K562 (cell line): ENCODE measurements around the gene UCKL1. TPM values are rescaled to one million over a fixed set of nuclear protein-coding genes. Genes with fewer than 3 reads are reported as not detected.
"Not testable (repeated sequence)": the region's sequence is repeated elsewhere in the genome, so short reads cannot be mapped to it uniquely, and the experiment has no call there.

Experiments used
- ATAC-seq: fragments of 200-7000 bp; cut with Tn5 transposase; 3 replicates; pipeline ENCODE4 v1.9.1; 2020; ENCODE audit warnings: moderate library complexity
- BruUV-seq: library from RNA; stranded (reverse); fragments of 400-500 nt; replicated peaks from 2 replicates; lab custom pipeline; 2021; lab: Mats Ljungman, UMichigan
- CTCF ChIA-PET: fragments of 300-600 bp; formaldehyde crosslinking; extraction: SDS; loops from one replicate; lab custom pipeline; 2021; ENCODE audit warnings: low intra/inter-chr PET ratio; lab: Yijun Ruan, JAX
- POLR2A ChIA-PET: fragments of 300-600, 350-650 bp; sonication (Branson Sonifier 250); formaldehyde crosslinking; extraction: SDS; loops from one replicate; lab custom pipeline; 2021; ENCODE audit warnings: antibody characterized with exemption, inconsistent platforms; lab: Yijun Ruan, JAX
- DNase-seq, 4 experiments: peaks; one replicate each; pipeline versions ENCODE4 v3.0.0 to v3.0.0-alpha.2; 2011 to 2018; ENCODE audit warnings: low spot score in 3 of 4, mixed read lengths in 3 of 4; ENCODE audit errors: extremely low read depth in 1 of 4
- FAIRE-seq: peaks from 2 replicates; lab custom pipeline; 2011; peaks lifted over from hg19 to GRCh38; lab: Jason Lieb, UNC
- H2AFZ ChIP-seq: 2 replicates; pipeline ENCODE4 v1.6.0; 2011; ENCODE audit warnings: low read depth, low read length, control low read depth, inconsistent platforms
- H3K27ac ChIP-seq: fragments of 200-600 bp; 3 replicates; pipeline ENCODE4 v1.8.0; 2011; ENCODE audit warnings: low read depth, mild to moderate bottlenecking, control low read depth, inconsistent platforms, low read length, moderate library complexity, mixed read lengths; ENCODE audit errors: extremely low read depth
- H3K27me3 ChIP-seq, 2 experiments: fragments of 300-600 bp in 1 of 2; 2 replicates in 1 of 2; 3 replicates in 1 of 2; pipeline versions ENCODE4 v1.6.0 to v1.8.0; 2011; ENCODE audit warnings: inconsistent platforms in 2 of 2, low read length in 2 of 2, mild to moderate bottlenecking in 1 of 2, mixed read lengths in 1 of 2, moderate library complexity in 1 of 2; ENCODE audit not compliant: control insufficient read depth in 2 of 2, insufficient read depth in 2 of 2
- H3K36me3 ChIP-seq: fragments of 300-600 bp; 3 replicates; pipeline ENCODE4 v1.8.0; 2011; ENCODE audit warnings: mild to moderate bottlenecking, low read length, inconsistent platforms; ENCODE audit not compliant: control insufficient read depth, insufficient read depth
- H3K4me1 ChIP-seq, 2 experiments: fragments of 200-600 bp in 1 of 2; replicated peaks in 1 of 2; 2 replicates in 1 of 2; 3 replicates in 1 of 2; pipeline versions ENCODE4 v1.5.1 to v1.8.0; 2011; ENCODE audit warnings: inconsistent platforms in 2 of 2, low read length in 2 of 2, mild to moderate bottlenecking in 1 of 2, mixed read lengths in 1 of 2, moderate library complexity in 1 of 2; ENCODE audit not compliant: control insufficient read depth in 2 of 2, insufficient read depth in 2 of 2
- H3K4me2 ChIP-seq: 2 replicates; pipeline ENCODE4 v1.6.1; 2011; ENCODE audit warnings: low read length, control low read depth, inconsistent platforms, mixed read lengths; ENCODE audit not compliant: insufficient read depth
- H3K4me3 ChIP-seq: fragments of 200-600 bp; sonication (generic), shearing (Covaris generic); 2 replicates; pipeline ENCODE4 v1.5.1; 2016; ENCODE audit warnings: control low read depth, inconsistent platforms
- H3K79me2 ChIP-seq: fragments of 200-600 bp; 3 replicates; pipeline ENCODE4 v1.8.0; 2011; ENCODE audit warnings: low read length, inconsistent platforms; ENCODE audit not compliant: control insufficient read depth, insufficient read depth
- H3K9ac ChIP-seq, 2 experiments: 2 replicates each; pipeline versions ENCODE4 v1.6.0 to v1.6.1; 2011; ENCODE audit warnings: low read depth in 2 of 2, low read length in 2 of 2, control low read depth in 1 of 2, inconsistent platforms in 1 of 2, mild to moderate bottlenecking in 1 of 2, mixed read lengths in 1 of 2; ENCODE audit not compliant: insufficient read depth in 1 of 2
- H3K9me1 ChIP-seq: one replicate; pipeline ENCODE4 v1.6.0; 2011; ENCODE audit warnings: inconsistent platforms, mild to moderate bottlenecking, low read length, moderate library complexity; ENCODE audit not compliant: control insufficient read depth, insufficient read depth
- H3K9me3 ChIP-seq: replicated peaks from 2 replicates; pipeline ENCODE4 v1.5.1; 2011; ENCODE audit warnings: low read depth, low read length, inconsistent platforms; ENCODE audit not compliant: control insufficient read depth, insufficient read depth
- H4K20me1 ChIP-seq: replicated peaks from 2 replicates; pipeline ENCODE4 v1.6.1; 2011; ENCODE audit warnings: low read length, inconsistent platforms, mixed read lengths; ENCODE audit not compliant: control insufficient read depth, insufficient read depth
- CBX3 ChIP-seq, 2 experiments: IDR thresholded peaks; 1 replicate in 1 of 2; 2 replicates in 1 of 2; pipeline ENCODE4 v1.6.1; 2012; ENCODE audit warnings: inconsistent platforms in 2 of 2, low read length in 2 of 2, borderline replicate concordance in 1 of 2, control low read depth in 1 of 2
- CBX5 ChIP-seq: IDR thresholded peaks from 2 replicates; pipeline ENCODE4 v1.6.1; 2014; ENCODE audit warnings: low read depth, borderline replicate concordance
- ESRRA ChIP-seq: fragments of 450-650 bp; IDR thresholded peaks from 2 replicates; pipeline ENCODE4 v1.6.1; 2014; ENCODE audit warnings: low read depth, mild to moderate bottlenecking, moderate library complexity, borderline replicate concordance
- NR2C1 ChIP-seq, 2 experiments: fragments of 450-650 bp; IDR thresholded peaks; 2 replicates each; pipeline ENCODE4 v1.6.1; 2017; ENCODE audit warnings: mild to moderate bottlenecking in 2 of 2, antibody characterized with exemption in 1 of 2, inconsistent platforms in 1 of 2, missing compliant biosample characterization in 1 of 2, missing genetic modification characterization in 1 of 2
- SOX6 ChIP-seq: fragments of 450-650 bp; IDR thresholded peaks from 2 replicates; pipeline ENCODE4 v1.6.1; 2014; ENCODE audit warnings: mild to moderate bottlenecking
- TEAD1 ChIP-seq, 2 experiments: fragments of 450-650 bp in 1 of 2; sonication (generic) in 1 of 2; formaldehyde crosslinking; IDR thresholded peaks; 2 replicates each; pipeline versions ENCODE4 v1.4.0 to v1.8.0; 2020 to 2022; ENCODE audit warnings: mild to moderate bottlenecking in 2 of 2, missing genetic modification reagents in 1 of 2
- TRIM24 ChIP-seq, 2 experiments: fragments of 450-650 bp; IDR thresholded peaks; 2 replicates each; pipeline ENCODE4 v1.6.1; 2016
- TRIM28 ChIP-seq: fragments of 450-650 bp; IDR thresholded peaks from 2 replicates; pipeline ENCODE4 v1.6.1; 2017
- ZNF445 ChIP-seq: fragments of 250-450 bp; sonication (Bioruptor Pico); IDR thresholded peaks from 2 replicates; pipeline ENCODE4 v1.4.0; 2020; ENCODE audit warnings: low read depth, mild to moderate bottlenecking, moderate library complexity
- WGBS: fragments of 100-300 bp; shearing (Covaris generic); methylation state at CpG from one replicate; pipeline ENCODE4 v1.1.6; 2016; ENCODE audit warnings: low coverage, mixed read lengths; ENCODE audit not compliant: insufficient coverage; ENCODE audit errors: missing lambda C conversion rate; 5-methylcytosine and 5-hydroxymethylcytosine counted together
- in situ Hi-C: fragments of 300-500 bp; cut with MboI; formaldehyde crosslinking; loops from 4 replicates; pipeline ENCODE4 v1.15.0; 2018; ENCODE audit warnings: inconsistent platforms, mixed read lengths
- intact Hi-C: fragments of 100-400 bp; cut with micrococcal nuclease; formaldehyde crosslinking; loops from 2 replicates; pipeline ENCODE4 v1.14.2; 2022
- polyA plus RNA-seq, 8 experiments: library from polyadenylated mRNA; depleted of rRNA in 4 of 8; stranded (reverse) in 5 of 8; unstranded in 3 of 8; fragments of >200 nt; fragmentation: Nextera tagmentation in 2 of 8; fragmentation: Illumina TruSeq in 1 of 8; extraction: Ambion mirVana in 2 of 8; extraction: Trizol in 1 of 8; gene quantifications; 2 replicates each; pipeline versions ENCODE4 v1.2.1 to v1.2.3, GENCODE V29; 2011 to 2014; ENCODE audit warnings: inconsistent platforms in 1 of 8, missing spikeins in 1 of 8
- total RNA-seq, 7 experiments: library from RNA; depleted of rRNA in 6 of 7; stranded (reverse); fragments of >200 nt in 6 of 7; fragmentation: Illumina TruSeq in 2 of 7; extraction: Trizol in 2 of 7; gene quantifications; 2 replicates each; pipeline versions ENCODE4 v1.2.1 to v1.2.3, GENCODE V29; 2011 to 2021; ENCODE audit warnings: low replicate concordance in 1 of 7
- TF ChIP-seq, protein P1 (sequence below): fragments of 450-650 bp; IDR thresholded peaks from 2 replicates; pipeline ENCODE4 v1.6.1; 2018; ENCODE audit warnings: mild to moderate bottlenecking, low read depth; ENCODE audit not compliant: partially characterized antibody

Gene UCKL1
- total and polyA plus RNA-seq, 9 of the 15 experiments (the other 6 are each of a cell fraction or from before 2014, with no cell fraction given): 3.1 to 52.8 (median 24.2) TPM

- peaks cover 68% of the 10 kb centered on the region for H3K79me2 ChIP-seq
- FAIRE-seq; H3K9me3 ChIP-seq; DNase-seq; H3K9ac ChIP-seq; CTCF ChIA-PET; POLR2A ChIA-PET; H3K27me3 ChIP-seq; H3K4me2 ChIP-seq; H2AFZ ChIP-seq; ATAC-seq; H3K27ac ChIP-seq; H4K20me1 ChIP-seq; H3K4me3 ChIP-seq; H3K9me1 ChIP-seq; in situ Hi-C loops; H3K4me1 ChIP-seq; intact Hi-C loops; TF ChIP-seq NR2C1 (tag; IDR thresholded peaks at IDR 0.05): not testable (repeated sequence)
- H3K36me3 ChIP-seq: peaks cover 36% of the 10 kb centered on the region; the same call in 2 of the 3 replicates
- BruUV-seq: TSS peak; percentile 20
- peak; percentile 90; the same call in 1 of the 2 replicates for TF ChIP-seq TRIM28
- 0 out of 4 replicates have a peak, but pooled peaks of 1 of the 2 experiments have one; percentile 28 for TF ChIP-seq TEAD1 (CRISPR knock-in tag; IDR thresholded peaks at IDR 0.05)
- TF ChIP-seq CBX3 (IDR thresholded peaks at IDR 0.05; ENCODE audit: borderline replicate concordance in 1 of 2, low read length in 2 of 2): peak in 1 of 2 experiments; percentile 72; a peak in 2 of 3 replicates
- peak; percentile 74; the same call in 1 of the 2 replicates for TF ChIP-seq CBX5
- peak; percentile 65 for TF ChIP-seq ESRRA
- TF ChIP-seq, protein P1, sequence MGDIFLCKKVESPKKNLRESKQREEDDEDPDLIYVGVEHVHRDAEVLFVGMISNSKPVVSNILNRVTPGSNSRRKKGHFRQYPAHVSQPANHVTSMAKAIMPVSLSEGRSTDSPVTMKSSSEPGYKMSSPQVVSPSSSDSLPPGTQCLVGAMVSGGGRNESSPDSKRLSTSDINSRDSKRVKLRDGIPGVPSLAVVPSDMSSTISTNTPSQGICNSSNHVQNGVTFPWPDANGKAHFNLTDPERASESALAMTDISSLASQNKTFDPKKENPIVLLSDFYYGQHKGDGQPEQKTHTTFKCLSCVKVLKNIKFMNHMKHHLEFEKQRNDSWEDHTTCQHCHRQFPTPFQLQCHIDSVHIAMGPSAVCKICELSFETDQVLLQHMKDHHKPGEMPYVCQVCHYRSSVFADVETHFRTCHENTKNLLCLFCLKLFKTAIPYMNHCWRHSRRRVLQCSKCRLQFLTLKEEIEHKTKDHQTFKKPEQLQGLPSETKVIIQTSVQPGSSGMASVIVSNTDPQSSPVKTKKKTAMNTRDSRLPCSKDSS: peak; percentile 88
- TF ChIP-seq ZNF445 (CRISPR knock-in tag): peak; percentile 98
- TF ChIP-seq NR2C1 (IDR thresholded peaks at IDR 0.05): 0 out of 2 replicates have a peak, but pooled peaks have one; percentile 17
- peak; percentile 29; the same call in 1 of the 2 replicates for TF ChIP-seq SOX6
- TF ChIP-seq TRIM24 (IDR thresholded peaks at IDR 0.05): peak; percentile 26 to 69; a peak in 2 of 4 replicates
- 90% methylated on average over 8 of the region's 8 CpGs for WGBS
These were observed 39.8 kb downstream of the UCKL1 start for GRCh38 chr20:63916371-63916939.
